A549 (cell line): ENCODE measurements around the gene ATP2C2.
"Not testable (repeated sequence)": the region's sequence is repeated elsewhere in the genome, so short reads cannot be mapped to it uniquely, and the experiment has no call there.

Experiments
- CEBPB ChIP-seq, 2 experiments: fragments of >200 bp in 1 of 2; sonication (Bioruptor Twin) in 1 of 2; formaldehyde crosslinking in 1 of 2; IDR thresholded peaks; 2 replicates each; pipeline ENCODE4 v1.6.1; 2012 to 2016
- CHD2 ChIP-seq: fragments of 150-350 bp; IDR thresholded peaks from 2 replicates; pipeline ENCODE4 v1.6.1; 2014; ENCODE audit warnings: low read length; ENCODE audit not compliant: partially characterized antibody
- CHD4 ChIP-seq: fragments of 200-600 bp; sonication (generic); IDR thresholded peaks from 2 replicates; pipeline ENCODE4 v1.6.1; 2016; ENCODE audit warnings: antibody characterized with exemption, mild to moderate bottlenecking, borderline replicate concordance
- CTCF ChIP-seq: fragments of >200 bp; sonication (Bioruptor Twin); formaldehyde crosslinking; IDR thresholded peaks from 3 replicates; pipeline ENCODE4 v1.5.1; 2016
- EP300 ChIP-seq, 2 experiments: fragments of >200 bp; sonication (Bioruptor Twin); formaldehyde crosslinking; IDR thresholded peaks; 2 replicates in 1 of 2; 3 replicates in 1 of 2; pipeline ENCODE4 v1.6.1; 2016 to 2017
- MAX ChIP-seq: IDR thresholded peaks from 2 replicates; pipeline ENCODE4 v1.6.1; 2012
- PBX3 ChIP-seq: IDR thresholded peaks from 2 replicates; pipeline ENCODE4 v1.6.1; 2012
- POLR2A ChIP-seq: IDR thresholded peaks from 2 replicates; pipeline ENCODE4 v1.6.1; 2012; ENCODE audit warnings: mild to moderate bottlenecking, low read length
- RAD21 ChIP-seq, 2 experiments: fragments of >200 bp in 1 of 2; sonication (Bioruptor Twin) in 1 of 2; formaldehyde crosslinking in 1 of 2; IDR thresholded peaks in 1 of 2; conservative IDR thresholded peaks in 1 of 2; 2 replicates in 1 of 2; 3 replicates in 1 of 2; pipeline ENCODE4 v1.6.1; 2012 to 2018; ENCODE audit warnings: inconsistent platforms in 1 of 2
- RCOR1 ChIP-seq: fragments of 150-350 bp; IDR thresholded peaks from 2 replicates; pipeline ENCODE4 v1.6.1; 2014; ENCODE audit warnings: antibody characterized with exemption, low read length, low read depth
- REST ChIP-seq: fragments of 200-600 bp; sonication (generic); IDR thresholded peaks from 2 replicates; pipeline ENCODE4 v1.6.1; 2016; ENCODE audit warnings: antibody characterized with exemption, mild to moderate bottlenecking, moderate library complexity
- RFX5 ChIP-seq: fragments of 450-650 bp; IDR thresholded peaks from 2 replicates; pipeline ENCODE4 v1.7.1; 2014; ENCODE audit warnings: antibody characterized with exemption, mild to moderate bottlenecking, moderate library complexity
- RNF2 ChIP-seq: fragments of 200-600 bp; sonication (generic); IDR thresholded peaks from 2 replicates; pipeline ENCODE4 v1.6.1; 2016; ENCODE audit warnings: low read depth, mild to moderate bottlenecking, antibody characterized with exemption, moderate library complexity, borderline replicate concordance
- SREBF2 ChIP-seq: fragments of 450-650 bp; IDR thresholded peaks from 2 replicates; pipeline ENCODE4 v1.6.1; 2014; ENCODE audit warnings: mild to moderate bottlenecking, moderate library complexity

- not testable (repeated sequence) for TF ChIP-seq POLR2A; RFX5; CHD2; REST; RCOR1; CHD4; CTCF; CEBPB (IDR thresholded peaks at IDR 0.05); EP300 (IDR thresholded peaks at IDR 0.05); RNF2; MAX; SREBF2; PBX3; RAD21 (conservative IDR thresholded peaks at IDR 0.05 in 1 of 2, IDR thresholded peaks at IDR 0.05 in 1 of 2)
Observed at GRCh38 chr16:84403435-84403834, 35.1 kb downstream of the ATP2C2 start.
